ENCODE measurements around the gene C3AR1.

C3AR1 gene

GRCh38 chr12:8045952-8046944 is 19.9 kb downstream of the C3AR1 start:
- no peak for DNase-seq (ENCODE audit: low spot score)
- peak; percentile 80 for TF ChIP-seq CTCF (IDR thresholded peaks at IDR 0.05)
- no peak overlapping the region for H3K4me3 ChIP-seq
- no peak overlapping the region for H3K27ac ChIP-seq

GRCh38 chr12:8040791-8041190 is 25.4 kb downstream of the C3AR1 start:
- H3K4me3 ChIP-seq: no peak overlapping the region
- TF ChIP-seq CTCF (IDR thresholded peaks at IDR 0.05): no peak
- no peak overlapping the region for H3K27ac ChIP-seq
- DNase-seq (ENCODE audit: low spot score): no peak

- H3K4me3 ChIP-seq: peak overlapping the region; percentile 64
- TF ChIP-seq CTCF (IDR thresholded peaks at IDR 0.05): no peak
- peak; percentile 80 for DNase-seq (ENCODE audit: low spot score)
- H3K27ac ChIP-seq: peak overlapping the region; percentile 37 to 69
These were observed 27.5 kb downstream of the C3AR1 start for GRCh38 chr12:8038659-8039114.

- Histone ChIP-seq H3K4me3 (peak overlapping the region; percentile 64), H3K27ac (peak overlapping the region; percentile 37 to 69)
- no peak for TF ChIP-seq CTCF (IDR thresholded peaks at IDR 0.05)
- DNase-seq (ENCODE audit: low spot score): no peak
These were observed 28.2 kb downstream of the C3AR1 start for GRCh38 chr12:8037947-8038346.

GRCh38 chr12:8037046-8037663 is 29.0 kb downstream of the C3AR1 start:
- DNase-seq (ENCODE audit: low spot score): no peak
- TF ChIP-seq CTCF (IDR thresholded peaks at IDR 0.05): no peak
- Histone ChIP-seq H3K4me3 (peak overlapping the region; percentile 87), H3K27ac (peak overlapping the region; percentile 50 to 96)

- H3K27ac ChIP-seq: peak overlapping the region; percentile 50 to 96
- no peak for DNase-seq (ENCODE audit: low spot score)
These were observed 29.8 kb downstream of the C3AR1 start for GRCh38 chr12:8036346-8036745.

More at GRCh38 chr12:8036346-8036745, 29.8 kb downstream of the C3AR1 start:
- TF ChIP-seq CTCF (IDR thresholded peaks at IDR 0.05): no peak
- H3K4me3 ChIP-seq: peak overlapping the region; percentile 87

Measured in coronary artery (tissue), 2 donors.